Measurements from ENCODE around the gene TTC23L.

GRCh38 chr5:34869256-34869655 is 30.3 kb downstream of the TTC23L start:
- TF ChIP-seq CTCF (IDR thresholded peaks at IDR 0.05): no peak
- no peak for TF ChIP-seq POLR2A (IDR thresholded peaks at IDR 0.05)

Data from thyroid gland (tissue), 4 donors.